Dermis microvascular lymphatic vessel endothelial cell (primary cell): ENCODE results near the gene ORM1. TPM values are rescaled to one million over a fixed set of nuclear protein-coding genes. Genes with fewer than 3 reads are reported as not detected.
A peak's percentile ranks its signal among the peaks of the same experiment; 100 is the strongest.
"Not testable (repeated sequence)": the region's sequence is repeated elsewhere in the genome, so short reads cannot be mapped to it uniquely, and the experiment has no call there.

Source experiments
- DNase-seq, 2 donors: peaks; one replicate each; pipeline versions ENCODE4 v3.0.0 to v3.0.0-alpha.2; 2010; ENCODE audit warnings: low read depth in 2 of 2
- total RNA-seq: library from RNA; depleted of rRNA; stranded (reverse); fragments of >200 nt; gene quantifications from 2 replicates; pipeline ENCODE4 v1.2.1, GENCODE V29; 2014

Gene ORM1
- not detected in 2 replicates for total RNA-seq

GRCh38 chr9:114322831-114323531, at the start of gene ORM1:
Gene ORM1 (plus strand): TSS chr9:114323098. CDS start chr9:114323134, 36 bp downstream.
- DNase-seq, result not testable (repeated sequence)

GRCh38 chr9:114273461-114273881, 49.4 kb upstream of the ORM1 start:
- DNase-seq, result no peak

GRCh38 chr9:114274217-114274616, 48.7 kb upstream of the ORM1 start:
- no peak for DNase-seq

- DNase-seq, result no peak
Measured at GRCh38 chr9:114275246-114276004, 47.5 kb upstream of the ORM1 start.

GRCh38 chr9:114276908-114277821, 45.7 kb upstream of the ORM1 start:
- DNase-seq, result peak in 1 of 2 donors; percentile 84

GRCh38 chr9:114278356-114278755, 44.5 kb upstream of the ORM1 start:
- no peak for DNase-seq

GRCh38 chr9:114278881-114279570, 43.9 kb upstream of the ORM1 start:
- peak in 1 of 2 donors; percentile 36 for DNase-seq

- DNase-seq, result no peak
Measured at GRCh38 chr9:114279693-114280092, 43.2 kb upstream of the ORM1 start.

- no peak for DNase-seq
Measured at GRCh38 chr9:114280636-114281472, 42.0 kb upstream of the ORM1 start.

GRCh38 chr9:114281473-114282103, 41.3 kb upstream of the ORM1 start:
- no peak for DNase-seq

- no peak for DNase-seq
Measured at GRCh38 chr9:114282104-114282485, 40.8 kb upstream of the ORM1 start.

- DNase-seq, result no peak
Measured at GRCh38 chr9:114282507-114282906, 40.4 kb upstream of the ORM1 start.

- no peak for DNase-seq
Measured at GRCh38 chr9:114282926-114283325, 40.0 kb upstream of the ORM1 start.

GRCh38 chr9:114283551-114284111, 39.3 kb upstream of the ORM1 start:
- no peak for DNase-seq

GRCh38 chr9:114284316-114285060, 38.4 kb upstream of the ORM1 start:
- no peak for DNase-seq

GRCh38 chr9:114285166-114285867, 37.6 kb upstream of the ORM1 start:
- DNase-seq, result peak in 1 of 2 donors; percentile 76

GRCh38 chr9:114286146-114286679, 36.7 kb upstream of the ORM1 start:
- DNase-seq, result no peak
